PC-9 (cell line): ENCODE results near the gene NINL. TPM values are rescaled to one million over a fixed set of nuclear protein-coding genes. Genes with fewer than 3 reads are reported as not detected.
A peak's percentile ranks its signal among the peaks of the same experiment; 100 is the strongest.

ENCODE experiments used
- BruUV-seq: library from RNA; stranded (reverse); fragments of 400-500 nt; replicated peaks from 2 replicates; lab custom pipeline; 2021; lab: Mats Ljungman, UMichigan
- CTCF ChIA-PET: fragments of 300-600 bp; sonication (Branson Sonifier 250); formaldehyde crosslinking; loops from one replicate; lab custom pipeline; 2022; ENCODE audit warnings: antibody characterized with exemption; lab: Charles Lee
- POLR2A ChIA-PET: fragments of 300-600 bp; sonication (Branson Sonifier 250); formaldehyde crosslinking; loops from one replicate; lab custom pipeline; 2022; ENCODE audit warnings: antibody characterized with exemption; ENCODE audit not compliant: unreplicated experiment; lab: Charles Lee
- DNase-seq, 2 experiments: peaks; one replicate each; pipeline versions ENCODE4 v3.0.0 to v3.0.0-alpha.2; 2015 to 2022; ENCODE audit warnings: mixed read lengths in 1 of 2
- H2AFZ ChIP-seq: fragments of 200-600 bp; sonication (generic); 2 replicates; pipeline ENCODE4 v1.8.1; 2017; ENCODE audit warnings: antibody characterized with exemption
- H3F3A ChIP-seq: fragments of 200-600 bp; sonication (generic); 2 replicates; pipeline ENCODE4 v1.8.1; 2017; ENCODE audit warnings: antibody characterized with exemption, mild to moderate bottlenecking, low read depth; ENCODE audit not compliant: insufficient read depth
- H3K27ac ChIP-seq: fragments of 200-600 bp; sonication (generic); 2 replicates; pipeline ENCODE4 v1.6.1; 2016; ENCODE audit warnings: mixed run types
- H3K27me3 ChIP-seq: fragments of 200-600 bp; sonication (generic); 2 replicates; pipeline ENCODE4 v1.6.1; 2016; ENCODE audit warnings: low read depth, mixed run types; ENCODE audit not compliant: insufficient read depth
- H3K36me3 ChIP-seq: fragments of 200-600 bp; sonication (generic); 2 replicates; pipeline ENCODE4 v1.6.1; 2016; ENCODE audit warnings: low read depth, mixed run types
- H3K4me1 ChIP-seq: fragments of 200-600 bp; sonication (generic); replicated peaks from 2 replicates; pipeline ENCODE4 v1.6.1; 2016; ENCODE audit warnings: mixed run types; ENCODE audit not compliant: insufficient read depth
- H3K4me2 ChIP-seq: fragments of 200-600 bp; sonication (generic); 2 replicates; pipeline ENCODE4 v1.6.1; 2017; ENCODE audit warnings: mixed run types
- H3K4me3 ChIP-seq: fragments of 200-600 bp; sonication (generic); 2 replicates; pipeline ENCODE4 v1.6.1; 2016; ENCODE audit warnings: mixed run types
- H3K79me2 ChIP-seq: fragments of 200-600 bp; sonication (generic); 2 replicates; pipeline ENCODE4 v1.6.1; 2017; ENCODE audit warnings: low read depth, mixed run types
- H3K9me2 ChIP-seq: fragments of 200-600 bp; sonication (generic); 2 replicates; pipeline ENCODE4 v1.8.1; 2017; ENCODE audit warnings: mild to moderate bottlenecking; ENCODE audit not compliant: insufficient read depth
- H3K9me3 ChIP-seq: fragments of 200-600 bp; sonication (generic); 2 replicates; pipeline ENCODE4 v1.8.1; 2016; ENCODE audit warnings: low read depth; ENCODE audit not compliant: insufficient read depth
- H4K20me1 ChIP-seq: fragments of 200-600 bp; sonication (generic); 2 replicates; pipeline ENCODE4 v1.8.1; 2017; ENCODE audit not compliant: insufficient read depth
- EZH2 ChIP-seq: fragments of 200-600 bp; sonication (generic); IDR thresholded peaks from 2 replicates; pipeline ENCODE4 v1.8.0; 2017; ENCODE audit warnings: antibody characterized with exemption, low read depth
- intact Hi-C: fragments of 100-400 bp; cut with micrococcal nuclease; formaldehyde crosslinking; loops from one replicate; pipeline ENCODE4 v1.10.0; 2022; ENCODE audit not compliant: unreplicated experiment
- total RNA-seq: library from RNA; stranded (reverse); gene quantifications from 2 replicates; pipeline ENCODE4 v1.2.3, GENCODE V29; 2021
- TF ChIP-seq, protein P1 (sequence below): fragments of 200-600 bp; sonication (generic); conservative IDR thresholded peaks from 2 replicates; pipeline ENCODE4 v1.6.1; 2017; ENCODE audit warnings: mixed run types, antibody characterized with exemption, mild to moderate bottlenecking, moderate library complexity

NINL gene
- total RNA-seq, 1 experiment from 2014 or later: 19.6 TPM

DNA sequence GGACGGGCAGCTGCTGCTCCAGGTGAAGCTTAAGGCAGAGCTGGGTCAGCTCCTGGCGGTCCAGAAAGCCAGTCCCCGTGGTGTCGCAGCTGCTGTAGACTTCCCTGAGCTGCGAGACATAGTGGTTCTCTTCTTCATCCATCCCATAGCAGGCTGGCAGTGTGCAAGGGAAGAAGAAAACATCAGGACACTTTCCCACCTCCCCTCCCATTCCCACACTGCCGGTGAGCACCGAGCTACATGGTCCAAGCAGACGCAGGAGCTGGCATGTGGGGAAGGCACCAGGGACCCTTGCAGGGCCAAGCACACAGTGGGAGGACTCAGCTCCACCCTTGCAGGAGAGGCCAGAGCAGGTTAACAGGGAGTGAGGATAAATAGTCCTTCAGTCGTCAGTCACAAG, 58.9 kb downstream of the NINL start:
- H3K9me3 ChIP-seq: no peaks in the 10 kb centered on the region
- no peaks in the 10 kb centered on the region for H3K79me2 ChIP-seq
- 0 out of 2 replicates have a peak, but pooled peaks cover 3% of the 10 kb centered on the region for H3K36me3 ChIP-seq
- 0 out of 2 replicates have a peak overlapping the region, but pooled peaks have one; percentile 2 for H3K27ac ChIP-seq
- intact Hi-C loops: no loop called here
- H3K4me3 ChIP-seq: no peak overlapping the region
- no peaks in the 10 kb centered on the region for H3K9me2 ChIP-seq
- no peak overlapping the region for H2AFZ ChIP-seq
- TF ChIP-seq EZH2: no peak
- TF ChIP-seq, protein P1, sequence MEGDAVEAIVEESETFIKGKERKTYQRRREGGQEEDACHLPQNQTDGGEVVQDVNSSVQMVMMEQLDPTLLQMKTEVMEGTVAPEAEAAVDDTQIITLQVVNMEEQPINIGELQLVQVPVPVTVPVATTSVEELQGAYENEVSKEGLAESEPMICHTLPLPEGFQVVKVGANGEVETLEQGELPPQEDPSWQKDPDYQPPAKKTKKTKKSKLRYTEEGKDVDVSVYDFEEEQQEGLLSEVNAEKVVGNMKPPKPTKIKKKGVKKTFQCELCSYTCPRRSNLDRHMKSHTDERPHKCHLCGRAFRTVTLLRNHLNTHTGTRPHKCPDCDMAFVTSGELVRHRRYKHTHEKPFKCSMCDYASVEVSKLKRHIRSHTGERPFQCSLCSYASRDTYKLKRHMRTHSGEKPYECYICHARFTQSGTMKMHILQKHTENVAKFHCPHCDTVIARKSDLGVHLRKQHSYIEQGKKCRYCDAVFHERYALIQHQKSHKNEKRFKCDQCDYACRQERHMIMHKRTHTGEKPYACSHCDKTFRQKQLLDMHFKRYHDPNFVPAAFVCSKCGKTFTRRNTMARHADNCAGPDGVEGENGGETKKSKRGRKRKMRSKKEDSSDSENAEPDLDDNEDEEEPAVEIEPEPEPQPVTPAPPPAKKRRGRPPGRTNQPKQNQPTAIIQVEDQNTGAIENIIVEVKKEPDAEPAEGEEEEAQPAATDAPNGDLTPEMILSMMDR: no peak
- H3F3A ChIP-seq: peaks cover 7% of the 10 kb centered on the region; the same call in 1 of the 2 replicates
- no TSS peak for BruUV-seq
- peaks cover 14% of the 10 kb centered on the region for H3K4me1 ChIP-seq
- DNase-seq: no peak
- H3K27me3 ChIP-seq: no peaks in the 10 kb centered on the region
- CTCF ChIA-PET: no interaction called here
- H4K20me1 ChIP-seq: no peaks in the 10 kb centered on the region
- POLR2A ChIA-PET: interaction anchor here (0.6 kb wide), 1 partner anchor 19 kb away, joined by 3 read pairs; no protein-coding TSS in a partner anchor
- peak overlapping the region; percentile 34; the same call in 1 of the 2 replicates for H3K4me2 ChIP-seq

DNA sequence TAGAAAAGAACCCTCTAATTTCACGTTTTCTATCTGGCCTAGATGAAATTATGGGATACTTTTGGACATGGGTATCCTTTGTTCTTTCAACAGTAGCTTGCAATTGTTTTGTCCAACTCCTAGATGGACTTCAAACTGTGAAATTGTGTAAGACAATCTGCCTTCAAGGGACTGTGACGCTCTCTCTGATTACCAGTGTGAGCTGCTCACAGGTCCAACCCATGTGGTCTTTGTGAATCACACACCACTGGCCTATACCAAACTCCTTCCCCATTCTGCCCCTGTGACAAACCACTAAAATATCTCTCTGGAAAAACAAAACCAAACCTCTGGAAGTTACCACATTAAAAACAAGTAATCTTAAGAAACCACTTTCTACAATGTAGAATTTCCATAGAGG, 59.5 kb downstream of the NINL start:
- Histone ChIP-seq H3K9me3 (no peaks in the 10 kb centered on the region), H3F3A (peaks cover 7% of the 10 kb centered on the region; the same call in 1 of the 2 replicates), H3K79me2 (no peaks in the 10 kb centered on the region), H3K27ac (0 out of 2 replicates have a peak overlapping the region, but pooled peaks have one; percentile 2), H4K20me1 (no peaks in the 10 kb centered on the region), H3K36me3 (0 out of 2 replicates have a peak, but pooled peaks cover 3% of the 10 kb centered on the region), H3K4me1 (peaks cover 14% of the 10 kb centered on the region), H3K27me3 (no peaks in the 10 kb centered on the region), H3K4me2 (no peak overlapping the region), H3K9me2 (no peaks in the 10 kb centered on the region), H2AFZ (no peak overlapping the region), H3K4me3 (no peak overlapping the region)
- ChIA-PET CTCF (no interaction called here), POLR2A (interaction anchor here (0.6 kb wide), 1 partner anchor 18 kb away, joined by 3 read pairs; no protein-coding TSS in a partner anchor)
- TF ChIP-seq, protein P1: no peak
- no peak for TF ChIP-seq EZH2
- peak; percentile 53 to 78 for DNase-seq
- intact Hi-C loops: no loop called here
- no TSS peak for BruUV-seq

DNA sequence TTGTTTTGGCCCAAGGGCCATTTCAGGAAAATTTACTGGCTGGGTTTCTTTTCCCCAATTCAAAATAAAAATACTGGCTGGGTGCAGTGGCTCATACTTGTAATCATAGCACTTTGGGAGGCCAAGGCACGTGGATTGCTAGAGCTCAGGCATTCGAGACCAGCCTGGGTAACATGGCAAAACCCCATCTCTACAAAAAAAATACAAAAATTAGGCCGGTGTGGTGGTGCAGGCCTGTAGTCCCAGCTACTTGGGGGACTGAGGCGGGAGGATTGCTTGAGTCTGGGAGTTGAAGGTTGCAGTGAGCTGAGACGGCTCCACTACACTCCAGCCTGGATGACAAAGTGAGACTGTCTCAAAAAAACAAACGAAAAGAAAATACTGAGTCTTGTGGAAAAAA, 60.0 kb downstream of the NINL start:
- no peak for TF ChIP-seq EZH2
- TF ChIP-seq, protein P1: no peak
- no peak overlapping the region for H2AFZ ChIP-seq
- H3K27me3 ChIP-seq: no peaks in the 10 kb centered on the region
- CTCF ChIA-PET: no interaction called here
- no peak overlapping the region for H3K4me3 ChIP-seq
- DNase-seq: no peak
- no peaks in the 10 kb centered on the region for H3K79me2 ChIP-seq
- H3K27ac ChIP-seq: no peak overlapping the region
- POLR2A ChIA-PET: no interaction called here
- intact Hi-C loops: no loop called here
- H3K9me3 ChIP-seq: no peaks in the 10 kb centered on the region
- H3K9me2 ChIP-seq: no peaks in the 10 kb centered on the region
- BruUV-seq: TSS peak; percentile 28
- 0 out of 2 replicates have a peak, but pooled peaks cover 3% of the 10 kb centered on the region for H3K36me3 ChIP-seq
- H4K20me1 ChIP-seq: no peaks in the 10 kb centered on the region
- peaks cover 7% of the 10 kb centered on the region; the same call in 1 of the 2 replicates for H3F3A ChIP-seq
- peaks cover 14% of the 10 kb centered on the region for H3K4me1 ChIP-seq
- H3K4me2 ChIP-seq: no peak overlapping the region
